MCF 10A (cell line): ENCODE data around the gene FASN. TPM values are rescaled to one million over a fixed set of nuclear protein-coding genes. Genes with fewer than 3 reads are reported as not detected.

Experiments used
- BruUV-seq: library from RNA; stranded (reverse); fragments of 400-500 nt; replicated peaks from 2 replicates; lab custom pipeline; 2021; lab: Mats Ljungman, UMichigan
- CTCF ChIA-PET: fragments of 300-600 bp; sonication (Branson Sonifier 250); formaldehyde crosslinking; extraction: SDS; loops from one replicate; lab custom pipeline; 2021; ENCODE audit warnings: antibody characterized with exemption, inconsistent platforms; lab: Yijun Ruan, JAX
- POLR2A ChIA-PET: fragments of 300-600, 350-650 bp; sonication (Branson Sonifier 250); formaldehyde crosslinking; extraction: SDS; loops from one replicate; lab custom pipeline; 2020; ENCODE audit warnings: antibody characterized with exemption, inconsistent platforms; lab: Yijun Ruan, JAX
- DNase-seq: peaks from one replicate; pipeline ENCODE4 v3.0.0-alpha.2; 2018; ENCODE audit not compliant: unreplicated experiment
- H3K27ac Mint-ChIP-seq: one replicate; pipeline ENCODE4 v1.8.0; 2022; ENCODE audit warnings: mild to moderate bottlenecking, low read depth, mixed read lengths; ENCODE audit not compliant: unreplicated experiment
- H3K27me3 Mint-ChIP-seq: one replicate; pipeline ENCODE4 v1.8.0; 2022; ENCODE audit warnings: mixed read lengths; ENCODE audit not compliant: insufficient read depth, unreplicated experiment
- H3K36me3 Mint-ChIP-seq: one replicate; pipeline ENCODE4 v1.8.0; 2022; ENCODE audit warnings: mild to moderate bottlenecking, moderate library complexity, mixed read lengths; ENCODE audit not compliant: insufficient read depth, unreplicated experiment
- H3K4me1 Mint-ChIP-seq: one replicate; pipeline ENCODE4 v1.8.0; 2022; ENCODE audit warnings: mixed read lengths; ENCODE audit not compliant: insufficient read depth, unreplicated experiment
- H3K4me3 Mint-ChIP-seq: one replicate; pipeline ENCODE4 v1.8.0; 2022; ENCODE audit warnings: mild to moderate bottlenecking, moderate library complexity, mixed read lengths; ENCODE audit not compliant: unreplicated experiment
- H3K9me3 Mint-ChIP-seq: one replicate; pipeline ENCODE4 v1.8.0; 2022; ENCODE audit warnings: mixed read lengths; ENCODE audit not compliant: unreplicated experiment
- intact Hi-C: fragments of 100-400 bp; cut with micrococcal nuclease; formaldehyde crosslinking; loops from 2 replicates; pipeline ENCODE4 v1.14.1; 2022
- total RNA-seq: library from RNA; stranded (reverse); gene quantifications from 2 replicates; pipeline ENCODE4 v1.2.3, GENCODE V29; 2022
- TF ChIP-seq, protein P1 (sequence below): fragments of 200-600 bp; IDR thresholded peaks from one replicate; pipeline ENCODE4 v1.8.0; 2022; ENCODE audit warnings: antibody characterized with exemption, mild to moderate bottlenecking; ENCODE audit not compliant: unreplicated experiment

The FASN gene
- total RNA-seq, 1 experiment from 2014 or later = 120 TPM

DNA sequence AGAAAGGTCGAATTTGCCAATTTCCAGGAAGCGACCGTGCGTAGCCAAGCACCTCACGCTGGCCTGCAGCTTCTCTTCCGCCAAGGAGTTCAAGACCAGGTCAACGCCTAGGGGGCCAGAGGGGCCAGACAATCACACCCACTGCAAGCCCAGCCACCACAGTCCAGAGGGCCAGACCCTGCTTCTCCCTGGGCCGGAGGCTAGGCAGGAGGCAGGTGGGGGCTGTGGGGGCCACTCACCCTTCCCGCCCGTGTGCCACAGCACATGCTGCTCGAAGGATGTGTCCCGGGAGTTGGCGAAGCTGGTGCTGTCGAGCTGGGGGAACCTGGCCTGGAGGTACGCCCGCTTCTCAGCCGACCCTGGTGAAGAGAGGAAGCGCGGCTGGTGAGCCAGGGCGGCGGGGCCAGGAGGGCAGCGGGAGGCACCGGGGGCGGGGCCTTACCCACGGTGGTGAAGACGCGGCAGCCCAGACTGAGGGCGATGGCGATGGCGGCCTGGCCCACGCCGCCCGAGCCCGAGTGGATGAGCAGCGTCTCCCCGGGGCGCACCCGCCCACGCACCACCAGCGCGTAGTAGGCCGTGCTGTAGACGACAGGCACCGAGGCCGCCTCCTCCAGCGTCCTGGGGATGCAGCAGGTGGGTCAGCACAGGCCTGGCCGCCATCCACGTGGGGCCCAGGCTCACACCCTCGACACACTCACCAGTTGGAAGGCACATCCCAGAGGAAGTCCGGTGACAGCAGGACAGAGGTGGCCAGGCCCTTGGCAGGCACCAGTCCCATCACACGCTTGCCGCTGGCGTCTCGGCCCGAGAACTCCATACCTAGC, 14.3 kb downstream of the FASN start:
- no peak for DNase-seq
- intact Hi-C loops = no loop called here
- peaks cover 89% of the 10 kb centered on the region for H3K36me3 Mint-ChIP-seq

GRCh38 chr17:82083009-82083408, 15.0 kb downstream of the FASN start:
- H3K9me3 Mint-ChIP-seq = no peaks in the 10 kb centered on the region
- POLR2A ChIA-PET = no interaction called here
- H3K27me3 Mint-ChIP-seq = no peaks in the 10 kb centered on the region
- TF ChIP-seq, protein P1, sequence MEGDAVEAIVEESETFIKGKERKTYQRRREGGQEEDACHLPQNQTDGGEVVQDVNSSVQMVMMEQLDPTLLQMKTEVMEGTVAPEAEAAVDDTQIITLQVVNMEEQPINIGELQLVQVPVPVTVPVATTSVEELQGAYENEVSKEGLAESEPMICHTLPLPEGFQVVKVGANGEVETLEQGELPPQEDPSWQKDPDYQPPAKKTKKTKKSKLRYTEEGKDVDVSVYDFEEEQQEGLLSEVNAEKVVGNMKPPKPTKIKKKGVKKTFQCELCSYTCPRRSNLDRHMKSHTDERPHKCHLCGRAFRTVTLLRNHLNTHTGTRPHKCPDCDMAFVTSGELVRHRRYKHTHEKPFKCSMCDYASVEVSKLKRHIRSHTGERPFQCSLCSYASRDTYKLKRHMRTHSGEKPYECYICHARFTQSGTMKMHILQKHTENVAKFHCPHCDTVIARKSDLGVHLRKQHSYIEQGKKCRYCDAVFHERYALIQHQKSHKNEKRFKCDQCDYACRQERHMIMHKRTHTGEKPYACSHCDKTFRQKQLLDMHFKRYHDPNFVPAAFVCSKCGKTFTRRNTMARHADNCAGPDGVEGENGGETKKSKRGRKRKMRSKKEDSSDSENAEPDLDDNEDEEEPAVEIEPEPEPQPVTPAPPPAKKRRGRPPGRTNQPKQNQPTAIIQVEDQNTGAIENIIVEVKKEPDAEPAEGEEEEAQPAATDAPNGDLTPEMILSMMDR = no peak
- H3K27ac Mint-ChIP-seq = no peak overlapping the region
- intact Hi-C loops = no loop called here
- no peak overlapping the region for H3K4me3 Mint-ChIP-seq
- H3K4me1 Mint-ChIP-seq = no peaks in the 10 kb centered on the region
- no peak for DNase-seq
- no TSS peak for BruUV-seq
- CTCF ChIA-PET = interaction anchor here (0.6 kb wide), 1 partner anchor 72 kb away, joined by 3 read pairs; no protein-coding TSS in a partner anchor
- H3K36me3 Mint-ChIP-seq = peaks cover 89% of the 10 kb centered on the region

More for the DNA sequence above, 14.3 kb downstream of the FASN start:
- ChIA-PET CTCF (no interaction called here), POLR2A (no interaction called here)
- TF ChIP-seq, protein P1 = no peak
- no TSS peak for BruUV-seq
- no peaks in the 10 kb centered on the region for H3K27me3 Mint-ChIP-seq
- H3K9me3 Mint-ChIP-seq = no peaks in the 10 kb centered on the region
- no peaks in the 10 kb centered on the region for H3K4me1 Mint-ChIP-seq
- H3K27ac Mint-ChIP-seq = no peak overlapping the region
- H3K4me3 Mint-ChIP-seq = no peak overlapping the region

DNA sequence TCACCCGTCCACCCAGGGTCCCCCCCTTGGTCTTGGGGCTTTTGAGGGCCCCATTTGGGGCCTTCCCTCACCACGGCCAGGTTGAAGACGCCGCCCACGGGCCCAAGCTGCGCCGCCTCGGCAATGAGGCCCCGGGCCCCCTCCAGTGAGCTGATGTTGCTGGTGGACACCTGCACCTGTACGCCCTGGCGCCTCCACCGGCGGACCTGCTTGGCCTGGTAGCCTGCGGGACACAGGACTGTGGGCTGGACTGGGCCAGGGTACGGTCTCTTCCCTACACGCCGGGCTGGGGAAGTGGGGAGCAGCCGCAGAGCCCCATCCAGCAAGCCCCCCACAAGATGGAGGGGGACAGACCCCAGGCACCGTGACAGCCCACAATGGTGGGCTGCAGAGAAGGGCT, 15.6 kb downstream of the FASN start:
- Mint-ChIP-seq H3K4me1 (no peaks in the 10 kb centered on the region), H3K9me3 (no peaks in the 10 kb centered on the region), H3K27ac (no peak overlapping the region), H3K36me3 (peaks cover 89% of the 10 kb centered on the region), H3K27me3 (no peaks in the 10 kb centered on the region), H3K4me3 (no peak overlapping the region)
- TF ChIP-seq, protein P1 = no peak
- no TSS peak for BruUV-seq
- ChIA-PET CTCF (no interaction called here), POLR2A (no interaction called here)
- intact Hi-C loops = no loop called here
- DNase-seq = no peak

GRCh38 chr17:82081966-82082365, 16.1 kb downstream of the FASN start:
- POLR2A ChIA-PET = no interaction called here
- TF ChIP-seq, protein P1 = no peak
- intact Hi-C loops = no loop called here
- BruUV-seq = no TSS peak
- H3K4me1 Mint-ChIP-seq = no peaks in the 10 kb centered on the region
- no peak overlapping the region for H3K27ac Mint-ChIP-seq
- no peaks in the 10 kb centered on the region for H3K27me3 Mint-ChIP-seq
- no peaks in the 10 kb centered on the region for H3K9me3 Mint-ChIP-seq
- no peak overlapping the region for H3K4me3 Mint-ChIP-seq
- H3K36me3 Mint-ChIP-seq = peaks cover 87% of the 10 kb centered on the region
- CTCF ChIA-PET = no interaction called here
- DNase-seq = no peak
